ENCODE results near the gene ASB10. TPM values are rescaled to one million over a fixed set of nuclear protein-coding genes. Genes with fewer than 3 reads are reported as not detected.

Gene ASB10
- total and polyA plus RNA-seq, 2 of the 13 experiments (the other 11 are each of a cell fraction or from before 2014, with no cell fraction given) = not detected

- TF ChIP-seq ARNT (IDR thresholded peaks at IDR 0.05) = no peak
- TF ChIP-seq SALL2 (CRISPR knock-in tag; IDR thresholded peaks at IDR 0.05) = no peak
- no peak for TF ChIP-seq ZNF142 (CRISPR knock-in tag; IDR thresholded peaks at IDR 0.05)
- TF ChIP-seq XRCC5 (optimal IDR thresholded peaks at IDR 0.05; ENCODE audit: low read length) = no peak
- no peak for TF ChIP-seq GRHL1 (CRISPR knock-in tag; conservative IDR thresholded peaks at IDR 0.05)
- TF ChIP-seq ATF7 (IDR thresholded peaks at IDR 0.05) = no peak
- TF ChIP-seq ATF7 (CRISPR knock-in tag; IDR thresholded peaks at IDR 0.05) = no peak
- no peak for TF ChIP-seq SMAD1 (CRISPR knock-in tag; IDR thresholded peaks at IDR 0.05; ENCODE audit: borderline replicate concordance, low read depth)
- no peak for TF ChIP-seq NRL (CRISPR knock-in tag; IDR thresholded peaks at IDR 0.05; ENCODE audit: borderline replicate concordance)
- no peak for TF ChIP-seq E2F1 (CRISPR knock-in tag; IDR thresholded peaks at IDR 0.05)
- TF ChIP-seq EHMT2 (IDR thresholded peaks at IDR 0.05; ENCODE audit: borderline replicate concordance, low read depth, low read length) = no peak
Measured at GRCh38 chr7:151141311-151141854, 45.7 kb downstream of the ASB10 start (continued).
